ENCODE data around the gene RPUSD4.

GRCh38 chr11:126211236-126212088 is at the start of gene RPUSD4, which contains the start of gene FAM118B:
- TF ChIP-seq CTCF (IDR thresholded peaks at IDR 0.05) (no peak), POLR2A (IDR thresholded peaks at IDR 0.05) (no peak)

All from lower leg skin (tissue), 3 donors.